Measurements from ENCODE around the gene PITX1. TPM values are rescaled to one million over a fixed set of nuclear protein-coding genes. Genes with fewer than 3 reads are reported as not detected.

Gene PITX1
- total RNA-seq, 1 experiment from 2014 or later = 31.0 TPM

GRCh38 chr5:135028791-135029476 lies 5.1 kb downstream of the PITX1 start:
- no peaks in the 10 kb centered on the region for H3K9me2 ChIP-seq (ENCODE audit: insufficient read depth)
- BruUV-seq (replicated peaks) = no TSS peak
- POLR2A ChIA-PET = no interaction called here
- H3K27ac ChIP-seq (ENCODE audit: low read depth, low read length) = no peak overlapping the region
- DNase-seq (ENCODE audit: low read depth, low spot score) (no peak), ATAC-seq (no peak)
- H2AFZ ChIP-seq (ENCODE audit: low read depth, low read length, poor library complexity, severe bottlenecking) = no peak overlapping the region
- H3K36me3 ChIP-seq (ENCODE audit: control insufficient read depth in 1 of 2, insufficient read depth in 2 of 2, low read length in 2 of 2) = peaks cover 0 to 3% of the 10 kb centered on the region in 2 experiments; a peak in 1 of 4 replicates
- H3K4me1 ChIP-seq (ENCODE audit: control insufficient read depth in 1 of 2, insufficient read depth in 2 of 2, low read length in 2 of 2) = peaks cover 13 to 25% of the 10 kb centered on the region in 2 experiments; a peak in 3 of 4 replicates
- H3K79me2 ChIP-seq (ENCODE audit: insufficient read depth, low read length) = peaks cover 58% of the 10 kb centered on the region
- CTCF ChIA-PET = no interaction called here
- H4K20me1 ChIP-seq (ENCODE audit: insufficient read depth) = no peaks in the 10 kb centered on the region
- TF ChIP-seq YY1 (IDR thresholded peaks at IDR 0.05; ENCODE audit: extremely low read depth, insufficient replicate concordance, low read depth, low read length) = no peak
- no peak for TF ChIP-seq RAD21 (IDR thresholded peaks at IDR 0.05; ENCODE audit: low read depth)
- TF ChIP-seq REST (IDR thresholded peaks at IDR 0.05; ENCODE audit: low read depth) = no peak
- TF ChIP-seq JUND (IDR thresholded peaks at IDR 0.05) = no peak
- TF ChIP-seq POLR2A (IDR thresholded peaks at IDR 0.05; ENCODE audit: borderline replicate concordance, extremely low read depth, insufficient read depth, insufficient read length) = no peak
- intact Hi-C loops (cut with micrococcal nuclease) = no loop called here
- H3K4me3 ChIP-seq (replicated peaks in 1 of 2; ENCODE audit: low read depth in 1 of 2, low read length in 2 of 2) = no peak overlapping the region
- H3K9ac ChIP-seq (ENCODE audit: low read length) = no peak overlapping the region
- RAD21 ChIA-PET (ENCODE audit: low non-redundant PET in 1 of 2, low total read pairs in 2 of 2, uncharacterized antibody in 2 of 2, unreplicated experiment in 2 of 2) = no interaction called here
- H3K4me2 ChIP-seq (ENCODE audit: low read length) = no peak overlapping the region
- no peaks in the 10 kb centered on the region for H3K9me3 ChIP-seq (ENCODE audit: control insufficient read depth in 1 of 2, insufficient read depth in 1 of 2, low read depth in 1 of 2, low read length in 2 of 2)
- H3K27me3 ChIP-seq (ENCODE audit: insufficient read depth, low read length) = no peaks in the 10 kb centered on the region
